Neural cell (in vitro differentiated cells): Measurements from ENCODE around the gene SHPK.

Experiments used
- CTCF ChIP-seq: fragments of 450-650 bp; IDR thresholded peaks from 2 replicates; pipeline ENCODE4 v1.5.1; 2014; ENCODE audit warnings: antibody characterized with exemption, mild to moderate bottlenecking, moderate library complexity; ENCODE audit not compliant: poor library complexity, severe bottlenecking
- EP300 ChIP-seq: fragments of 450-650 bp; conservative IDR thresholded peaks from 2 replicates; pipeline ENCODE4 v1.6.1; 2014; ENCODE audit warnings: antibody characterized with exemption, mild to moderate bottlenecking, moderate library complexity; ENCODE audit not compliant: poor library complexity, severe bottlenecking
- EZH2 ChIP-seq: fragments of 200-600, 300-800 bp; shearing (Covaris generic), sonication (generic); IDR thresholded peaks from 2 replicates; pipeline ENCODE4 v1.6.1; 2014; ENCODE audit warnings: antibody characterized with exemption, low read length, borderline replicate concordance, mild to moderate bottlenecking; ENCODE audit not compliant: insufficient read depth, poor library complexity, severe bottlenecking
- POLR2AphosphoS5 ChIP-seq: IDR thresholded peaks from 2 replicates; pipeline ENCODE4 v1.6.1; 2012
- RAD21 ChIP-seq: fragments of 450-650 bp; conservative IDR thresholded peaks from 2 replicates; pipeline ENCODE4 v1.6.1; 2014; ENCODE audit warnings: antibody characterized with exemption, mild to moderate bottlenecking, moderate library complexity
- REST ChIP-seq: IDR thresholded peaks from 2 replicates; pipeline ENCODE4 v1.6.1; 2012; ENCODE audit warnings: borderline replicate concordance
- SMC3 ChIP-seq: fragments of 450-650 bp; conservative IDR thresholded peaks from 2 replicates; pipeline ENCODE4 v1.6.1; 2014; ENCODE audit warnings: antibody characterized with exemption, mild to moderate bottlenecking, moderate library complexity; ENCODE audit not compliant: poor library complexity
- TAF1 ChIP-seq: IDR thresholded peaks from 2 replicates; pipeline ENCODE4 v1.6.1; 2012; ENCODE audit warnings: low read depth

- TF ChIP-seq CTCF (no peak), RAD21 (no peak), POLR2AphosphoS5 (no peak), EP300 (no peak), EZH2 (no peak), TAF1 (no peak), REST (no peak), SMC3 (no peak)
Observed at GRCh38 chr17:3594051-3594800, 41.8 kb downstream of the SHPK start.
